NCI-H1417 (cell line): ENCODE data around the gene GGPS1.
"Not testable (repeated sequence)": the region's sequence is repeated elsewhere in the genome, so short reads cannot be mapped to it uniquely, and the experiment has no call there.

Experiments used
- DNase-seq, 3 experiments: peaks; one replicate each; lab custom pipeline; 2025; lab: John Stamatoyannopoulos, UW

GGPS1 gene

GRCh38 chr1:235328271-235329138 is at the start of gene GGPS1:
Gene GGPS1 (plus strand): TSS chr1:235328570. CDS start chr1:235335265, 6,695 bp downstream.
- DNase-seq: peak; percentile 97 to 100 (median 98)

GRCh38 chr1:235278915-235279292 is 49.5 kb upstream of the GGPS1 start:
- no peak for DNase-seq

- DNase-seq: no peak
These were observed 48.7 kb upstream of the GGPS1 start for GRCh38 chr1:235279694-235280093.

GRCh38 chr1:235280467-235280866 is 47.9 kb upstream of the GGPS1 start:
- DNase-seq: no peak

GRCh38 chr1:235283636-235284035 is 44.7 kb upstream of the GGPS1 start:
- not testable (repeated sequence) for DNase-seq

GRCh38 chr1:235284231-235284769 is 44.1 kb upstream of the GGPS1 start:
- no peak for DNase-seq

GRCh38 chr1:235286667-235287066 is 41.7 kb upstream of the GGPS1 start:
- no peak for DNase-seq

- DNase-seq: no peak
These were observed 41.0 kb upstream of the GGPS1 start for GRCh38 chr1:235287208-235287882.

- DNase-seq: no peak
These were observed 38.3 kb upstream of the GGPS1 start for GRCh38 chr1:235289859-235290739.

- DNase-seq: peak in 1 of 3 experiments; percentile 42
These were observed 37.4 kb upstream of the GGPS1 start for GRCh38 chr1:235290740-235291502.

- no peak for DNase-seq
These were observed 36.7 kb upstream of the GGPS1 start for GRCh38 chr1:235291599-235292091.

GRCh38 chr1:235292790-235293189 is 35.6 kb upstream of the GGPS1 start:
- no peak for DNase-seq

- DNase-seq: peak in 1 of 3 experiments; percentile 27
These were observed 34.9 kb upstream of the GGPS1 start for GRCh38 chr1:235293322-235293942.

- DNase-seq: no peak
These were observed 32.4 kb upstream of the GGPS1 start for GRCh38 chr1:235295902-235296350.

GRCh38 chr1:235296729-235297128 is 31.6 kb upstream of the GGPS1 start:
- no peak for DNase-seq

GRCh38 chr1:235297579-235297978 is 30.8 kb upstream of the GGPS1 start:
- no peak for DNase-seq

GRCh38 chr1:235298758-235299157 is 29.6 kb upstream of the GGPS1 start:
- peak in 1 of 3 experiments; percentile 32 for DNase-seq

- no peak for DNase-seq
These were observed 29.1 kb upstream of the GGPS1 start for GRCh38 chr1:235299169-235299858.

GRCh38 chr1:235302143-235302542 is 26.2 kb upstream of the GGPS1 start:
- DNase-seq: no peak
